ENCODE data around the gene ATG7.

The ATG7 gene

DNA sequence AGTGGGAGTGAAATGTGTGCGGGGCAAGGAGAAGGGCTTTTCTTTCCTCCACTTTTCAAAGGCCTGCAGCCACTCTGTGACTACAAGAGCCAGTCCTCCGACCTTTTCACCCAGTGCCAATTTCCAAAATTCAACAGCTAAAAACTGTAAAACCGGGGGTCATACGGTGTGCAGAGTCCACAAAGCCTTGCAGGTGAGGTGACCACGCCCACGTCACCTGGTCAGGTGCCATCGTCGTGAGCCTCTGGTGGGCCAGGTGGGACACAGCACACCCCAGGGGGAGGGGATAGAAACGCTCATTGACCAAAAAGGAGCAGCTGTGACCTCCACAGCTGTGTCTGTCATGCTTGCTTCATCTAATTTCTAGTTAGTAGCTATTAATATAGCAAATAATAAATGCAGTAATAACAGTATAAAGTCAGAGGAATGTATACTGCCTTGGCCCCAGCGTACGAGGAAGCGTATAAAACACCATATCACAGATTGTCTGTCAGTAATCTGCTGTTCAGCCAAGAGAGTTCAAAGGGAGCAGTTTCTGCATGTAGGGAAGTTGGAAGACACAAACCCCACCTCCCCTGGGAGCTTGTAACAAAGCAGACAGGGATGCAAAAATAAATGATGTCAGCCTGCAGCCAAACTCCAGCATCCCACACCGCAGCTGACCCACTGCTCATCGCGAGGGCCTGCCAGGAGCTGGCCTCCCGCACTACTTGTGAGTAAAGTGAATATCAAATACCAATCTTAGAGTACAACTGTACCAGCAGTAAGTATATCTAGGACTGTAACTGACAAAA lies 284.9 kb downstream of the ATG7 start:
- no peak for DNase-seq

DNA sequence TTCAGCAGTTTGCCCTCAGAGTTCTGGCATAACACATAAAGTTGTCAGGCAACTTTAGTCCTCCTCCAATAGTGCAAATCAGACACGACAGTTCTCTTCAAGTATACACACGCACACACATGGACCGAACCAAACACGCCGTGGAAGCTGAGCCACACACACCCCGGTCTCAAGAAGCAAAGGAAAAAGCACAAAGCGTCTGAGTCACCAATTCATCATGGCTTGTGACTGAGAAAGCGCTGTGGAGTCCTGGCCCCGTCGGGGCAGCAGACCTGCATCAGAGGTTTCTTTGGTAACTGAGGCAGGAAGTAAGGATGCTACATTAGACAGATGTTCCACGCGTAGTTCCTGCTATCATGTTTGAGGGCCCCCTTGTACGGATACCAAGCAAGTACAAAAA lies 285.8 kb downstream of the ATG7 start:
- DNase-seq, result no peak

DNA sequence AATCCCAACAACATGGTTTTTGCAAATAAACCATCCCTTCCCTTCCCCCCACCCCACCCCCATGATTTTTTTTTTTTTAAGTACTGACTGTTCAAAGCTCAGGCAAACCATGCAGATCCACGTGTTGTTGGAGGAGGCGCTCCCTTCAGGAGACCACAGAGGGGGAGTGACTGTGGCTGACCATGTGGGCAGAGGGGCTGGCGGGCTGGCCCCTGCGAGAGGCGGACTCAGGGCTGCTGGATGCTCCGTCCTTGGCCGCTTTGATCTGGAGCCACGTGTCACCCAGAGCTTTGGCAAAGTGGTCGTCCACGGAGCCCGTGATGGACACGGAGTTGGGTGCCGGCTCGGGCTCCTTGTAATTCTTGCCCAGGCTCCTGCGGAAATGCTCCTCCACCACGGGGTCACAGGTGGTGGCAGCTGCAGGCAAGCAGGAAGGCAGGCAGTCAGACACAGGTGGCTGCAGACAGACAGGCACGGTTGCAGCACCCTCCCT lies 286.3 kb downstream of the ATG7 start:
- no peak for DNase-seq

DNA sequence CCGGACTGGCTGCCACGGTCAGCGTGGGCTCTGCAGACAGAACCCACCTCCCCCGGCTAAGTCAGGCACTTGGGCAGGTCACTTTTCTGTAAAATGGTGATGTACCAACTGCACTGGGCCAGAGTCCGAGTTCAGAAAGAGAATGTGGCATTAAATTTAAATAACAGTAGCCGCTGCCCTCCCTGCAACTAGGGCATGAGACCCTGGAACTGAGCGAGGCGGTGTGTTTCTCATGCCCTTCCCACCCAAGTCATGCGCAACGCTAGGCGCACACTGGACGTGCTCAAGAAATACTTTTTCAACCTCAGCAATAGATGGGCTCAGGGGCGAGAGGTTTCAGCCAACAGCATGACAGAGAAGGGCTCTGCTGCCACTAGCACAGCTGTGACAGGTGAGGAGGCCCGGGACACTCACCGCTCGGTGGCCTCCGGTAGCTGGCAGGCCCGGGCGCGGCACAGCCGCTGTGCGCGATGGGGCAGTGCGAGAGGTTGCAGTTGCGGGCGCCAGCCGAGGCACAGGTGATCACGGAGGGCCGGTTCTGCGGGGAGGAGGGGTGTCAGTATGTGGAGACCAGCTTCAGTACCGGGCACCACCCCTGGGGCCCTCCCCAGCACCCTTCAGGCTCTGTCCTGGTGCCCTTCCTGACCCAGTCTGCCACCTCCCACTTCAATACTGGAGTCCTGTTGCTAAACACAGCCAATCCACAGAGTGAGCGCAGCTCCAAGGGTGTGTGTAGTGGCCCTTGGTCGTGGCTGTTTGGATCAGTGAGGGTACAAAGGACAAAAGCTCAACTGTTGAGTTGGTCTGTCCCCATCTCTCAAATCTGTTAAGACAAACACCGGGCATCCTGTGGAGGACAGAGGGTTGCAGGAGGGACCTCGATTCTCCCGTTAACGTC lies 287.0 kb downstream of the ATG7 start:
- no peak for DNase-seq

DNA sequence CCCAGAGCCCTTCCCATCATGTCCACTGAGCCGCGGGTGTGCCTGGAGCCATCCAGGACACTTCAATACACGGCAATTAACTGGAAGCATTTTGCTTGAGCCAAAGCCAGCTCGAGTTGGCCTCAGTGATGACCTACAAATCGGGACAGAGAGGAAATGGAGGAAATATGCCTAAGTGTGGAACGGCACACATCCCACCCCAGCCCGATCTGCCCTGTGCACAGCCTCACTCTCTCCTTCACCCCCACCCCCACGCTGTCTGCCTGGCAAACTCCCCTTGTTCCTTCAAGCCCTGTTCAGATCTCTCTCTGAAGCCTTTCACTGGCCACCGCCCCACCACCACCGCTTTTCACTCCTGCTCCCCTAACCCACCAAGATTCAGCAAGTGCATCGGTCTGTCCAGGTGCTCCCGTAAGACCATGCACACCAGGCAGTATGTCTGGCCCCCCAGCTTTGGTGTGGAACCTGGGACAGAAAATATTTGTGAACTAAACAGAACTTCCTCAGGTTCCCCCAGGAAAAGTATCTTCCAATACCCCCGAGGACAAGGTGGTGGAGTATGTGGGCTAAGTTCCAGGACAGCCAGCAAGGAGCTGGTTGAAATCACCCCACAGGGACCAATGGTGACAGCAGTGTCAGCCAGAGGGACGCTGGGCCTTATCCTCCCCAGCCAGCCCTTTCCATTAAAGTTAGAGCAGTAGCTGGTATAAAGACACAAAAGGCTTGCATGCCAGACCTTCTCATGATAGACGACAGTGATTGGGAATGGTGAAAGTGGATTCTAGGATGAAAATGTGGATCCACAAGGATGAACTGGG lies 287.8 kb downstream of the ATG7 start:
- DNase-seq, result no peak

DNA sequence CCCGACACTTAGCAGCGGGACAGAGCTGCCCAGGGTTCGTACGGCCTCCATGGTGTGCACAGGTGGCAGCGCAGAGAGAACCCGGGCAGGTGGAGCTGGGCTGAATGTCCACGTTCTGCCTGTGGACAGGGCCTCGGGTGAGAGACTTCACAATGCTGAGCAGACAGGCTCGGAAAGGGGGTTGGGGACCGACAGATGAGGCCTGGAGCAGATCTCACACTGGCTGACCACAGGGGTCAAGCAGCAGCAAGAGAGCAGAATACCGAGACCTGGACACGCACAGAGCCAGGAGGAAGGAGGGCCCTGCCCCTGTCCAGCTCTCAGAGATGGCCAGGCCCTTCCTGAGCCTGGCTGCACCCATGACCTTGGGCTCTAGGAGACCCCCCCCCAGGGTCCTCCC lies 288.5 kb downstream of the ATG7 start:
- DNase-seq, result no peak

DNA sequence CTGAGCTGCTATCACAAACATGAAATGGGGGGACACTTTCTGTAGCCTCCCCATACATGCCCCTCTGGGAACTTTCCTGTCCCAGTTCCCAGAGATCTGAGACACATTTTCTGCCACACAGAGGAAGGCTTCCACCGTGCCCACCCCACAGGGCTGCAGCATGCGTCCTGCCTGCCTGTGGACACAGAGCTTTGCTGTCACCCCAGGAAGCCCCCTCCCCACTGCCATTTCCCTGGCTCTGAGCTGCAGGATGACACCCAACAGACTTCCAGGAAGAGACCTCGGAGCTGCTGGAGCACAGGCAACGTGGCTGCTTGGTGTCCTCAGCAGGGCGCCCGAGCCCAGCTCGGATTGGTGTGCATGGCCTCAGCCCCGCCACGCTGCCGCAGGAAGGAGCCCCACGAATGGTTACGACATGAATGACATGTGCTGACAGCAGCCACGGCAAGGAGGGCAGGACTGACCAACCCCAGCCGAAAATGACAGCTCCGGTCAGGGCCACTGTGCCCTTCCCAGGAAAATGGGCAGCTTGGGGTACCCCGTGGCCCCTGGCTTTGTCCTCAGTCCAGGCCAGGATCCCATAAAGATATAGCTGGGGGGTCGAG lies 290.2 kb downstream of the ATG7 start:
- no peak for DNase-seq

DNA sequence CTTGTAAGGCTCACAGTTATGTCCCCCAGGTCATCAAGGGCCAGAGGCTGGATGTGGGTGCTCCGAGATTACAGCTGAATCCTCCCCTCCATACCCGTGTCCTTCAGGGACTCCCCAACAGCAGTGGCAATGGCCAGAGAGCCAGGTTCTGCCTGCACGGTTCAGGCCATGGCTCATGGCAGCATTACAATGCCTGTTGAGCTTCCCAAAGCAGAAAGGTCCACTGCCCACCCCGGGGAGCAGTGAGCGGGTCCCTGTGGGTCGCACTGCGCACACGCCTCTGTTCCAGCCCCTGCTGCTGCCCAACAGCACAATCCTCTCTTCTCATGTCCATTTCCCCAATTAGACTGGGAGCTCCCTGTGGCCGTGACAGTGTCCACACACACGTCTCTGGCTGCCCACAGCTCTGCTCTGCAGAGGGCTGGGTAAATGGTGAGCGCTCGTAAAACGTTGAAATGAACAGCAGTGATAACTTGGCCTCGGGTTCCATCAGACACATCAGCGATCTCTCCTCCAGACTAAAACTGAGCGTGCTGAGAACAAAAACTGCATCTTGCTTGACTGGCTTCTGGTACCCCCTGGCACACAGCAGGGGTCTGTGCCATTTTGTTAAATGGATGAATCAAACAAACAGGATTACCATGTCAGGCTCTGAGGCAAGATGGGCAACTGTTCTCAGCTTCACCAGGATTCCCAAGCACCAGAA lies 291.1 kb downstream of the ATG7 start:
- no peak for DNase-seq

DNA sequence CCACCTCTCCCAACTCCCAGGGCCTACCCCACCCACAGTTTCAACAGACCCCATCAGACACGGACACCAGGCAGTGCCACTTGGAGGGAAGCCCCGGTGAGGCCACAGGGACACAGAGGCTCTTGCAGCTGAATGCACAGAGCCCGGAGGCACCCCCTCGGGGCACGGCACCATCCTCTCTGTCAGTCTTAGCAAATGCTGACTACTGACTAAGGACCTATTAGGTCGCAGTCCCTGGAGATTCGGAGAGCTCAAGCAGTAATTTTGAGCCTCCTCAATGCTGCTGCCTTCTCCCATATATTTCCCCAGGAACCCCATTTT lies 291.6 kb downstream of the ATG7 start:
- no peak for DNase-seq

DNA sequence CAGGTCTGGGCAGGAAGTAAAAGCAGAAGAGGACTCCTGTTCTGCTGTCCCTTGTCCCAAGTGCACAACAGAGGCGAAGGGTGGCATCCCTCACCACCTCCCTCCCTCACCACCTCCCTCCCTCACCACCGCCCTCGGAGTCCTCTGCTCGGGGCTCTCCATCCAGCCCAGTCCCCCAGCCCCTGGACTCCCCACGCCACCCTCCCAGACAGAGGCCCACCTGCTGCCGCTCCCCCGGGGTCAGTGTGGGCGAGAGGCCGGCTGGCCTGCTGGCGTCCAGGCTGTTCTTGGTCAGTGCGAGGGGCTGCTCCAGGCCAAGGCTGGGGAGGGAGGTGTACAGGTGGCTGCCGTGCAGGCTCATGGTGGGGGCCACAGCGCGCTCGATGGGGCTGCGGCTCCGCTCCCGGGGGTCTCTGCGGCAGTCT lies 292.4 kb downstream of the ATG7 start:
- no peak for DNase-seq

DNA sequence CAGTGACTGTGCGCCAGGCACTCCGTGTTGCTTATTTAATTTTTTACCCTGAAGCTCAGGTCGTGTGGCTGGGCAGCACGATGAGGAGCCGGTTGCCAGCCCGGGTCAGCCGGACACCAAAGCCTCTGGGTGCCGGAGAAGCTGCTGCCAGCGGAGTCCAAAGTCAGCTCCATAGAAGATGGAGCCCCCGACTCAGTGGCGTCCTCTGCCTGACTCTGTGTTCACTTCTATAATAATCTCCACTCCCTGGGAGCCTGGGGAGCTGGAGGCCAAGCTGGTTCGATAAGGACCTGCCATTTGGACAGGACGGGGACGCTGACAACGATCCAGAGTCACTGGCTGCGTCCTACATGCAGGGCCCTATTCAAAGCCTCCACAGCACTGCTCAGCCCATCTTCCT lies 292.9 kb downstream of the ATG7 start:
- no peak for DNase-seq

DNA sequence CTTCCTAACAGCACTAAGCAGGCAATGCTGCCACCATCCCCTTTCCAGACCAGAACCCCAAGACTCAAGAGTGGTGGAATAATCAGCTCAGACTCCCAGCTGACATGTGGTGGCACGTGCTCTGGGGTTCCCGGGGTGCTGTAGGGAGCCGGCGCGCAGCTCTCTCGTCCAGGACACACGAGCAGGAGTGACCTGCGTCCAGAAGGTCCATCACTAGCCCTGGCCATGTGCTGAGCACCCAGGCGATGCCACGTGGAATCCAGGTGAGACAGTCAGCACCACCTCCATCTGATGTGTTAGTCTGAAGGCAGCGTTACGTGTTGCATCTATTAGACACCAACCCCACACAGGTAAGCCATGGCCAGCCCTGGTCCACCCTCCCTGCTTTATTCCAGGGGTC lies 293.3 kb downstream of the ATG7 start:
- no peak for DNase-seq

DNA sequence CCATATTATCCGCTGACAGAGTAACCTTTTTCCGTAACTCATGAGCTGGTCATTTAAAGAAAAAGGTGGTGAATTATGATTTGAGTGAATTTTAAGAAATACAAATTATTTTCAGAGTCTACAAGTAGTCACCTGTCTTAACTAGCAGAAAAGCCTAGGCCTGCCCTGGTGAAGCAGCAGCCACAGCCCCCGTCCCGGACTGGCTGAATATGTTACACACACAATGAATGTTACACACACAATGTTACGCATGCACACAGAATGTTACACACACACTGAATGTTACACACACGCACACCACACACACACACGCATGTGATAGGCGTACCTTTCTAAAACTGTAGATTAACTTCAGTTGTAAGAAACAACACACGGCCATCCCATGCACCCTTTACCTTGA lies 293.7 kb downstream of the ATG7 start:
- no peak for DNase-seq

DNA sequence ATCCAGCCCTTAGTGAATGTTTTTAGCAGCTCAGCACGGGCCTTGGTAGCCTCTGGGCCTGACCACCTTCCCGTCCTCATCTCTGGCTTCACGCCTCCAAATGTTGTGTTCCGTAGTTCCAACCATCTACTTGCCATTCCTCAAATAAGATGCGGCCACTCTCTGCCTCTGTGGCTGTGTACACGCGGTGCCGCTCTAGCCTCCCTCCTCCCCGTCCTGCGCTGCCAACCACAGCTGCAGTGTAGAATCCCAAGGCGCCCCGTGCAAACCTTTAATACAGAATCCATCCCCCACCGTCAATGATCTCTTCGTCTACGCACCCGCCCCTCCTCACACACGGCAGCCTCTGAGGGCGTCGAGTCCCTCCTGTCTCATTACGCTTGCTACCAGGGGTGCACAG lies 294.3 kb downstream of the ATG7 start:
- DNase-seq, result no peak

DNA sequence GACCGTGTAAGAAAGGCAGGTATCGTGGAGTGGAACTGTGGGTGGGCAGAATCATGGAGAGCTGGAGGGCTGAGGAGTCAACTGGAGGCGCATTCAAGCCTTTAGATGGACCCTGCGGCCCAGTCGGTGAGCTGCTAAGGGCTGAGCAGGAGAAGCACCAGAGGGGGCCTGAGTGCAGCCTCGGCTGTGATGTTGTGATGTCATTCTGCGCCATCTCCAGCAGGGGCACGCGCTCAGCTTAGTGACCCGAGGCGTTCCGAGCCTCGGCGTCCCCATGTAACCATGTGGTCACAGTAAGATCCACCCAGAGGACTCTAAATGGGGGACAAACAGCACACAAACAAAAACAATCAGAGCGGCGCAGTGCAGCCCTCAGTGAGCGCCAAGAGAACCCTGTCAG lies 294.7 kb downstream of the ATG7 start:
- no peak for DNase-seq

DNA sequence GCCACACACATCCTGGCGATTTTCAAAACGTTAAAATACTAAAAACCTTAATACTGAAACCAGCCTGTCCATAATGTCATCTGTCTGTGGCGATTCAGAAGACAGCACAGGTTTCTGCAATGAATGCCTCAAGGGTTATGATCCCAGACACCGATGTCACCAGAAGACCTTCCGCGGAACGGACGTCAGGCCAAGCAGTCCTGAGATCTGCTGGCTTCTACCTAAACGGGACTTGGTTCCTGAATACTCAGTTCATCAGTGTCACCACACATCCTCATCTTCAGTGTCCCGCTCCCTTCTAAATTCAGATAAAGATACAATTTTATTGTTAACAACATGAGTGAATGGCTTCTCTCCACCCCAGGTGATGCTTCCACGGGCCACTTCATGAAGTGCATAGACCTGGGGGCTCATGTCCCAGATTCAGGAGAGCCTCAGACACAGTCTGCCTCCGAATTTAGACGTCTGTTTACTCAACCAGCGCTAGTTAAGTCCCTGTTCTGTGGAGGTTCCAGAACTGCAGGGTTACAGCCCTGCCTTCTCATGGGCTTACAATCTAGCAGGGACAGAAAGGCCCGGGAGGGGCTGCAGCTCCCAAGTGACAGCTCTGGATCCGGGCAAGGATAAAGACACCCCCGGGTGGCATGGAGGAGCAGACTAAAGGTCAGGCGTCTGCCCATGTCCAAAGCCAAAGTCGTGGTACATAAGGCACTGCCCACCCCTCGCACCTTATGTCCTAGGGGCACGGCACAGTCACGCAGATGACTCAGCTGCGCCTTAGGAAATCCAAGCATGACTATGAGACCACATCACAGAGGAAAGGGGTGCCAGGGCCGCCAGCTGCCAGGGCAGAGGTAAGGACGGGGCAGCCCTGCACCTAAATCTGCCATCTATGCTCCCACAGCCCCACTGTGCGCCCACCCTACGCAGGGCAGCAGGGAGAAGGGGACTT lies 295.6 kb downstream of the ATG7 start:
- DNase-seq, result no peak

DNA sequence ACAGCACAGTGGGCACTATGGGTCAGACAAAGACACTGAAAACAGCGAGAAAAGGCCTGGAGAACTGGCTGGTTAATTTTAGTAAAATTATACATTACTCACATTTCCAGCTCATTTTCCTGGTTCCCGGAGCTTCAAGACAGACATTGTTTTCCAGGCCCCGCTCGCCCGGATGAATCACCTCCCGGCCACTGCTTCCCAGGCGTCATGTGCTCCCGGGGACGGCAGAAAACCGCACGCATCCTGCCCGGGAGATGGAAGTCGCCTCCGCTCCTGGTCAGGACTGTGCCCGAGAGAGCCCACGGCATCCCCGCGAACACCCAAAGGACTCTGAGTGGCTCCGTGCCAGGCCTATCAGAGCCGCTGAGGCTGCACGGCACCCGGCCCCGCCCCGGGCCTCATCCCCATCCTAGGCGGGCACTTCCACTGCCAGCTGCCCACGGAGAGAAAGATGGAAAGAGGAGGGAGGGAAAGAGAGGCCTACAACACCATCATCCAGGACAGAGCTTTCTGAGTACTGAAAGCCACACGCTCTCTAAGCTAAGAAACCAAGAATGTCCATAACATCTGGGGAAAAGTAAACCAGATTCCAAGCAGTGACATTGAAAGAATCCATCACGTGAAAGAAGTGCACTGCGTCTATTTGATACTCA lies 296.4 kb downstream of the ATG7 start:
- DNase-seq, result no peak

DNA sequence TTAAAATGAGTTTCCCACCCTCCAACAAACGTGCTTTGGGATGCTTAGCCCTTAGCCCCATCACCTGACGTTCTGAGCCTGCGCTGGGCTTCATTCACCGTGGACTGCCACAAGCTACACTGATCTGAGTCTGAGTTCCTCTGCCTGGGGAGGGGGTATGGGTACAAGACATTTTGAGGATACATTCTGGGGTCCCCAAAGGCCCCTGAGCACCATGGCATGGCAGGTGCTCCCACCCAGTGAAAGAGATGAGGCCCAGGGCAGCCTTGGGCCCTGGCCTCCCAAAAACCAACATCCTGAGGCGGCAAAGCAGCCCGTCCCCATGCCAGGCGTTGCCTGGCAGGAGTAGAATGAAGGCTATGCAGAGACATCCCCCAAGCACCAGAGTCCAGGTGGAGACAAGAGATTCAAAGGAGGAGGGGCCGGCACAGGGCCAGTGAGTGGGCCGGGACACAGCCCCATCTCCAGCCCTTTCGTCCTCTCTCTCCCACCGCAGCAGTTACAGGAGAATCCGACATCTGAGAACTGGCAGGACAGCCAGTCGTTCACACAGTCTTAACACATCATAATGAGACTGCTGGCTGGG lies 297.1 kb downstream of the ATG7 start:
- no peak for DNase-seq

DNA sequence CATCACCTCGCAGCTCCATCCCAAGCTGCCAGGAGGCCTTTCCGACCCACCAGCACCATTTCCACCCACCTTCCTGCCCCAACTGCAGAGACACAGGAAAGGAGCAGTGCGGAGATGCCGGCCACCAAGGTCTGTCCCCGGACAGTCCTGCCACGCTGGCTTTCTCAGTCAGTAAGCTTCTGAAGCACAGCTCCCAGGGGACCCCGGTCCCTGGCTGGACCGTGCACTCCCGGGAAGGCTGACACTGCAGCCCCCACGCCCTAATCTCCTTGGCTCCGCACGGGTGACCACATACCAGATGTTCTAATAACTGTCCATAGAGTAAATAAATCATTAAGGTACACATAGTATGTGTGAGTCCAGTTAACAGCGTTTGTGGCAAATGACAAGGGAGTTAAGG lies 298.1 kb downstream of the ATG7 start:
- DNase-seq, result no peak
